22Rv1 (cell line): Measurements from ENCODE around the gene PALM.

Source experiments
- ZFX ChIP-seq: fragments of 450-650 bp; IDR thresholded peaks from 2 replicates; pipeline ENCODE4 v1.6.1; 2017; ENCODE audit warnings: antibody characterized with exemption, borderline replicate concordance
- TF ChIP-seq, protein P1 (sequence below): fragments of 450-650 bp; IDR thresholded peaks from 2 replicates; pipeline ENCODE4 v1.5.1; 2017; ENCODE audit warnings: mild to moderate bottlenecking

GRCh38 chr19:793806-794205 lies 85.1 kb downstream of the PALM start:
- TF ChIP-seq, protein P1, sequence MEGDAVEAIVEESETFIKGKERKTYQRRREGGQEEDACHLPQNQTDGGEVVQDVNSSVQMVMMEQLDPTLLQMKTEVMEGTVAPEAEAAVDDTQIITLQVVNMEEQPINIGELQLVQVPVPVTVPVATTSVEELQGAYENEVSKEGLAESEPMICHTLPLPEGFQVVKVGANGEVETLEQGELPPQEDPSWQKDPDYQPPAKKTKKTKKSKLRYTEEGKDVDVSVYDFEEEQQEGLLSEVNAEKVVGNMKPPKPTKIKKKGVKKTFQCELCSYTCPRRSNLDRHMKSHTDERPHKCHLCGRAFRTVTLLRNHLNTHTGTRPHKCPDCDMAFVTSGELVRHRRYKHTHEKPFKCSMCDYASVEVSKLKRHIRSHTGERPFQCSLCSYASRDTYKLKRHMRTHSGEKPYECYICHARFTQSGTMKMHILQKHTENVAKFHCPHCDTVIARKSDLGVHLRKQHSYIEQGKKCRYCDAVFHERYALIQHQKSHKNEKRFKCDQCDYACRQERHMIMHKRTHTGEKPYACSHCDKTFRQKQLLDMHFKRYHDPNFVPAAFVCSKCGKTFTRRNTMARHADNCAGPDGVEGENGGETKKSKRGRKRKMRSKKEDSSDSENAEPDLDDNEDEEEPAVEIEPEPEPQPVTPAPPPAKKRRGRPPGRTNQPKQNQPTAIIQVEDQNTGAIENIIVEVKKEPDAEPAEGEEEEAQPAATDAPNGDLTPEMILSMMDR: no peak
- no peak for TF ChIP-seq ZFX
